Activated T-cell treated with anti-CD3 and anti-CD28 coated beads, Interleukin-2, amount 50 U/mL, for 72 hours (primary cell): Measurements from ENCODE around the gene SPAG9. TPM values are rescaled to one million over a fixed set of nuclear protein-coding genes. Genes with fewer than 3 reads are reported as not detected.
"Not testable (repeated sequence)": the region's sequence is repeated elsewhere in the genome, so short reads cannot be mapped to it uniquely, and the experiment has no call there.

Source experiments
- ATAC-seq, 2 donors: fragments of 150-1000 bp; cut with Tn5 transposase; replicated peaks in 1 of 2; 2 replicates each; pipeline ENCODE4 v1.10.0; 2021; ENCODE audit warnings: moderate library complexity in 2 of 2, mild to moderate bottlenecking in 1 of 2
- DNase-seq, 2 donors: peaks; one replicate each; pipeline ENCODE4 v3.0.0; 2021 to 2022; ENCODE audit warnings: mixed read lengths in 1 of 2
- H3K27ac Mint-ChIP-seq: one replicate; pipeline ENCODE4 v1.8.0; 2022; ENCODE audit warnings: mild to moderate bottlenecking, moderate library complexity, mixed read lengths
- H3K27me3 Mint-ChIP-seq: one replicate; pipeline ENCODE4 v1.8.0; 2022; ENCODE audit warnings: low read depth, mixed read lengths
- H3K36me3 Mint-ChIP-seq, 2 donors: one replicate each; pipeline ENCODE4 v1.8.0; 2022; ENCODE audit warnings: mixed read lengths in 2 of 2, mild to moderate bottlenecking in 1 of 2; ENCODE audit not compliant: insufficient read depth in 2 of 2
- H3K4me1 Mint-ChIP-seq: one replicate; pipeline ENCODE4 v1.8.0; 2022; ENCODE audit warnings: low read depth, mixed read lengths
- H3K4me3 Mint-ChIP-seq, 2 donors: one replicate each; pipeline ENCODE4 v1.8.0; 2022; ENCODE audit warnings: mild to moderate bottlenecking in 2 of 2, mixed read lengths in 2 of 2, moderate library complexity in 2 of 2
- H3K9me3 Mint-ChIP-seq, 2 donors: one replicate each; pipeline ENCODE4 v1.8.0; 2022; ENCODE audit warnings: mixed read lengths in 2 of 2
- total RNA-seq, 2 donors: library from RNA; stranded (reverse); gene quantifications; one replicate each; pipeline ENCODE4 v1.2.3, GENCODE V29; 2022

Gene SPAG9
- total RNA-seq, 2 donors from 2014 or later, result 55.0 to 69.8 TPM

DNA sequence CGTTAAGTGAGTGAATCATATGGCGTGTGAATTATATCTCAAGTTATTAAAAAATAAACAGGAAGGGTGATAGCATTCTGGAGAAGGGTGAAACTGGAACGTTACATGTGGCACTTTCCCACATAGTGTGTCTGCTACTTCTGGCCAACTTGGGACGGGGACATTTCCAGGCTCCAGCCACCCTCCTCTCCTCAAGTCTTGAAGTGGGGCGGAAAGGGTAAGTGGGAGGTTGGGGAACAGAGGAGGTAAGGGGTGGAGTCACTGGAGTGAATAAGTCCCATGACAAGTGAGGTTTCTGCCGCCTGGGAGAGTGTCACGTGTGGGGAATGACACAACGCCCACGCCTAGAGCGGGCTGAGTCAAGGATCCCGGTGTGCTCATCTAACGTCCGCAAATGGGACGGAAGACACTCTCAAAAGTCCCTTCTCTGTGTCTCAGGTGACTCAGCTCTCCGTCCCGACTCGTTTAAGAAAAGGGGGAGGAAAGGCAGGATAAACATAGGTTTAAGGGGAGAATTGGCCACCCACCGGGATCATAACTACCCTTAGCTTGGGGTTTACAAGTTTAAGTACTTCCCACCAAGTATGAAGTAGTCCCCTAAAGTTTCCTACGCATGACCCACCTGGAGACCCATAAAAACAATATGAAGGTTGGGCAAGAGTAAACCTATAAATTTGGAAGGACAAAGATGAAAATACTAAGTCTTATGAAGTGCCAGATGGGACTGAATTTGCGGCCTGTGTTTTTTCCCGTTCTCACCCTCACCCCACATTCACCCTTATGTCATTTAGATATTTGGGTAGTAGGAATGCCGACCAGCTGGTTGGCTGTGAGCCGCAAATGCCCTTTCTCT is 1.2 kb upstream of the SPAG9 start:
- ATAC-seq (peak; percentile 60 to 69), DNase-seq (peak; percentile 88 to 90)
- Mint-ChIP-seq H3K36me3 (peaks cover 2 to 4% of the 10 kb centered on the region in 2 donors), H3K9me3 (no peaks in the 10 kb centered on the region), H3K4me3 (peak overlapping the region; percentile 99), H3K27me3 (no peaks in the 10 kb centered on the region), H3K4me1 (peaks cover 52% of the 10 kb centered on the region), H3K27ac (peak overlapping the region; percentile 99)

DNA sequence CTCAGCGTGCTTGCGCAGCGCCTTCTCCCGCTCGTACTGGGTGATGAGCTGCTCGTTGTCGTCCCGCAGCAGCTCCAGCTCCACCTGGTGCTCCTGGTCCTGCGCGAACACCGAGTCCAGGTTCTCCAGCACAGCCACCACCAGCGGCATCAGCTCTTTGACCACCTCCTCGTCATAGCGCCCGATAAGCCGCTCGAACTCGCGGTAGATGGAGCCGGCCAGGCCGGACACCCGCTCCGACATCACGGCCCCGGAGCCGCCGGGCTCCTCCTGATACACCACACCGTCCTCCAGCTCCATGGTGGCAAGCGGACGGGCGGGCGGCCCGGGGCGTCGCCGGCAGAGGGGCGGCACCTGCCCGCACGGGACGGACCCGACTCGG is 320 bp downstream of the SPAG9 start:
- ATAC-seq (peak; percentile 39 to 47), DNase-seq (peak in 1 of 2 donors; percentile 62)
- Mint-ChIP-seq H3K4me3 (peak overlapping the region; percentile 90 to 95), H3K27me3 (no peaks in the 10 kb centered on the region), H3K9me3 (no peaks in the 10 kb centered on the region), H3K27ac (peak overlapping the region; percentile 95), H3K4me1 (peaks cover 61% of the 10 kb centered on the region), H3K36me3 (peaks cover 2 to 4% of the 10 kb centered on the region in 2 donors)

DNA sequence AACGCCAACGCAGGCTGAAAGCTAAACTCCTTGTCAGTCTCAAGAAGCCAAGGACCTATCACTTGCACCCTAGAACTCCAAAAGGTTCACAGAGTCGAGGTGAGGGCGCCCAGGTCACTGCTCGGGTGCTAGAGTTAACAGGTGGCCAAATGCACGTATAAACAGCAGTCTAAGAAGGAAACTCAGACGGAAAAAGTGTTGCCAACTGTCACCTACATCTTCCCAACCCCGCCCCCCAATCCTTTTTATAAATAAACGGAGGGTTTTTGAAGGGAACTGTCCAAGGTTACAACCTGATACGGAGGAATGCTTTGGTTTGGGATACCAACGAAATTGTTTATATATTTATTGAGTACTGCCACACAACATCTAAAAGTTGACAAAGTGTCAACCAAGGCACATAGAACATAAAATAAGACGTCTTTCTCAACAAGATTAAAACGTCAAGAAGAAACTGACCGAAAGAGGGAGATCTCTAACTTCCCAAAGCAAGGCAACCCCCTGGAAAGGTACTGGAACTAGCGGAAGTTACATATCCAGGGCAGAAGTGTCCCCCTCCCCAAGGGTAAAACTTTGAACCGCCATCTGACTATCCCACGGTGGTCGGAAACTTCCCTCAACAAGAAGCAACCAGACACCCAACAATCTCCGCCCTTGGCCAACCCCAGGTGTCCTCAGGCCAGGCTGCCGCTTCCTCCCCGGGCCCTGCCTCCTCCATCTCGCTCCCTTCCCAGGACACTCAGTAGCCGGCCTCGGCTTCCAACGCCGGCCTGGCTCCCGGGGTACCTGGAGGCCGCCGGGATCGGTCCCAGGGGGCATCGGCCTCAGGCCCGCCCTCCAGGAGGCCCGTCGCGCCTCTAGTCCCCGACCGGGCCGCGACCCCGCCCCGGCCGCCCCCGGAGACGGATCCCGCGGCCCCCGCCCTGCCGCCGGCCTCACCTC is 982 bp downstream of the SPAG9 start:
- Mint-ChIP-seq H3K27ac (peak overlapping the region; percentile 95), H3K27me3 (no peaks in the 10 kb centered on the region), H3K36me3 (peaks cover 2 to 4% of the 10 kb centered on the region in 2 donors), H3K4me3 (peak overlapping the region; percentile 90 to 95), H3K9me3 (no peaks in the 10 kb centered on the region), H3K4me1 (peaks cover 68% of the 10 kb centered on the region)
- DNase-seq (peak; percentile 45 to 55), ATAC-seq (peak; percentile 10 to 15)

DNA sequence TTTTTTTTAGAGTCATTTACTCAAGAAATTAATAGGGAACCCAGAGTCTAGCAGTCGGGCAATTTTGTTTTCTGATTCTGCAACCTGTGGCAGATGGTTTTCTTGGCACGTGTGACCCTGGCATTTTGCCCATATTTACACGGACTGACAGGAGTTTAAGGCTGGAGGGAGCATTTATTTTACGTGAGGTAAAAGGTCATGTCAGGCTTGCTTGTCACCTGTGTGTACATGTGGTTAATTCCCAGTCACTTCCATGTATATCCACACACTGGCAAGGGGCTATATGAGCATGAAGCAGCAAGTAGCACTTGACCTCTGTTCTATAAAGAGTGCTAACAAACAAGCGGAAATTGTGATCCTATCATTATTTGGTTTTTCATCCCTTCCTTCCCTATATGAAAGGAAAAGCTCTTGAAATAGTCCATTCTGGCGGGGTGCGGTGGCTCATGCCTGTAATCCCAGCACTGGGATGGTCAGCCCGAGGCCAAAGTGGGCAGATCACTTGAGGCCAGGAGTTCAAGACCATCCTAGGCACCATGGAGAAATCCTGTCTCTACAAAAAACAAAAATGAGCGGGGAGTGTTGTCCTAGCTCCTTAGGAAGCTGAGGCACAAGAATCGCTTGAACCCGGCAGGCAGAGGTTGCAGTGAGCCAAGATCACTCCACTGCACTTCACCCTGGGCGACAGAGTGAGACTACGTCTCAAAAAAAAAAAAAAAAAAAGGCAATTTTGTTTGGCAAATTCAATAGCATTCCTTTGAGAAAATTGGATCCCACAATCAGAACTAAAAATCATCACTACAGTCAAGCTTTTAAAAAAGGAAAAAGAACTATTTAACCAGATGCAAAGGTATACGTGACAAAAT is 2.1 kb downstream of the SPAG9 start:
- Mint-ChIP-seq H3K27me3 (no peaks in the 10 kb centered on the region), H3K36me3 (peaks cover 2 to 4% of the 10 kb centered on the region in 2 donors), H3K4me1 (peaks cover 69% of the 10 kb centered on the region), H3K4me3 (peak overlapping the region; percentile 90 to 95), H3K9me3 (no peaks in the 10 kb centered on the region), H3K27ac (peak overlapping the region; percentile 57)
- ATAC-seq (no peak), DNase-seq (no peak)

DNA sequence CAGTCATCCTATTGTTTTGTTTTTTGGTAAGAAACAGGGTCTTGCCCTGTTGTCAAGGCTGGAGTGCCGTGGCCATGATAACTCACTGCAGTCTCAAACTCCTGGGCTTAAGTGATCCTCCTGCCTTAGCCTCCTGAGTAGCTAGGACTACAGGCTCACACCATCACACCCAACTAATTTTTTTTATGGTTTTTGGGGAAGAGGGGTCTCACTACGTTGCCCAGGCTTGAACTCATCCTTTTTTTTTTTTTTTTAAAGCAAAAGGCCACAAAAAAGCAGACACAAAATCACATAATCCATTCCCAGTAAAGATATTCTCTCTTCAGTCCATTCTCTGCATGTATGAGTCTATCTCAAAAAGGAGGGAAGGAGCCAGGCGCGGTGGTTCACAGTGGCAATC is 5.5 kb downstream of the SPAG9 start:
- no peaks in the 10 kb centered on the region for H3K36me3 Mint-ChIP-seq
- peaks cover 49% of the 10 kb centered on the region for H3K4me1 Mint-ChIP-seq
- ATAC-seq (no peak), DNase-seq (no peak)
- H3K4me3 Mint-ChIP-seq, result no peak overlapping the region
- no peaks in the 10 kb centered on the region for H3K9me3 Mint-ChIP-seq
- no peaks in the 10 kb centered on the region for H3K27me3 Mint-ChIP-seq
- H3K27ac Mint-ChIP-seq, result no peak overlapping the region

DNA sequence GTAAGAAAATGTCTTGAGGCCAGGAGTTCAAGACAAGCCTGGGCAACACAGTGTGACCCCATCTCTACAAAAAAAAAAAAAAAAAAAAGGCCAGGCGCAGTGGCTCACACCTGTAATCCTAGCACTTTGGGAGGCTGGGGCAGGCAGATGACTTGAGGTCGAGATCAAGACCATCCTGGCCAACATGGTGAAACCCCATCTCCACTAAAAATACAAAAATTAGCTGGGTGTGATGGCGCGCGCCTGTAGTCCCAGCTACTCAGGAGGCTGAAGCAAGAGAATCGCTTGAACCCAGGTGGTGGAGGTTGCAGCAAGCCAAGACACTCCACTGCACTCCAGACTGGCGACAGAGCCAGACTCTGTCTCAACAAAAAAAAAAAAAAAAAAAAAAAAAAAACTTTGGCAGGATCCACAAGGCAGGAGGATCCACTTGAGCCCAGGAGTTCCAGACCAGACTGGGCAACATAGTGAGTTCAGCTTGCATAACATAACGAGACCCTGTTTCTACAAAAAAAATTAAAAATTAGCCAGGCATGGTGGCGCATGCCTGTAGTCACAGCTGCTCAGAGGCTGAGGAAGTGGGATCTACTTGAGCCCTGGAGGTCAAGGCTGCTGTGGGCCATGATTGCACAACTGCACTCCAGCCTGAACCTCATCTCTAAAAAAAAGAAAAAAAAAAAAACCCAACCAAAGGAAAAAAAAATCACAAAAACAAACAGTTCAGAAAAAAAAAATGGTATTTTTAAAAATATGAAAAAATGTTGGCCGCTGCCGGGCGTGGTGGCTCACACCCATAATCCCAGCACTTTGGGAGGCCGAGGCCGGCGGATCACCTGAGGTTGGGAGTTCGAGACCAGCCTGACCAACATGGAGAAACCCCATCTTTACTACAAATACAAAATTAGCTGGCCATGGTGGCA is 8.1 kb downstream of the SPAG9 start:
- not testable (repeated sequence) for DNase-seq, H3K9me3 Mint-ChIP-seq, H3K4me3 Mint-ChIP-seq, ATAC-seq, H3K27me3 Mint-ChIP-seq, H3K36me3 Mint-ChIP-seq, H3K27ac Mint-ChIP-seq
- H3K4me1 Mint-ChIP-seq, result peaks cover 30% of the 10 kb centered on the region

DNA sequence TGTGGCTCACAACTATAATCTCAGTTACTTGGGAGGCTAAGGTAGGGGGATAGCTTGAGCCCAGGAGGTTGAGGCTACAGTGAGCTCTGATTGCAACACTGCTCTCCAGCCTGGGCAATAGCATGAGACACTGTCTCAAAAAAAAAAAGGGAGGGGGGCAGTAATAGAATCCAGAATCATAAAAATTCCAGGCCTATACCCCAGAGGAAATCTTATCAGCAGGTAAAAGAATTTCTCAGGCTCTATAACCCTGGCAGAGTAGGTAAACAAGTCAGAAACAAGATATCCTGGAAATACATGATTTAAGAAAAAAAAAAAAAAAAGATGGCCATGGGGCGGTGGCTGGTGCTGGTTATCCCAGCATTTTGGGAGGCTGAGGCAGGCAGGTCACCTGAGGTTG is 12.9 kb downstream of the SPAG9 start:
- no peak for DNase-seq
- Mint-ChIP-seq H3K27ac (no peak overlapping the region), H3K27me3 (no peaks in the 10 kb centered on the region), H3K4me1 (no peaks in the 10 kb centered on the region), H3K4me3 (no peak overlapping the region), H3K9me3 (no peaks in the 10 kb centered on the region), H3K36me3 (peaks cover 0 to 2% of the 10 kb centered on the region in 2 donors)
- ATAC-seq, result no peak

DNA sequence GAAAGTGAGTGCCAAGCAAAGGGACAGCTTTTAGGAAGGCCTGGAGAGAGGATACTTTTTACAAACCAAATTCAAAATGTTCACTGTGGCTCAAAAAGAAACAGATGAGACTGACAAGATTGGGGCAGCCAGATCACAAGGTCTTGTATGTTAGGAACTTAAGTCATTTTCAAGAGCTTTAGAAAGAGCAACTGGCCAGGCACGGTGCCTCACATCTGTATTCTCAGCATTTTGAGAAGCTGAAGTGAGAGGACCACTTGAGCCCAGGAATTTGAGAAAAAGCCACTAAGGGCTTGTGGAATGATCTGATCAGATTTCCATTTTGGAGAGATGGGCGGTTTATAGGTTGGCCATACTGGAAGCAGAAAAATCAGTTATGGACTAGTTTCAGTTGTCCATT is 17.2 kb downstream of the SPAG9 start:
- Mint-ChIP-seq H3K36me3 (peaks cover 0 to 2% of the 10 kb centered on the region in 2 donors), H3K4me3 (no peak overlapping the region), H3K4me1 (no peaks in the 10 kb centered on the region), H3K27me3 (no peaks in the 10 kb centered on the region), H3K27ac (no peak overlapping the region), H3K9me3 (no peaks in the 10 kb centered on the region)
- ATAC-seq, result no peak
- no peak for DNase-seq

DNA sequence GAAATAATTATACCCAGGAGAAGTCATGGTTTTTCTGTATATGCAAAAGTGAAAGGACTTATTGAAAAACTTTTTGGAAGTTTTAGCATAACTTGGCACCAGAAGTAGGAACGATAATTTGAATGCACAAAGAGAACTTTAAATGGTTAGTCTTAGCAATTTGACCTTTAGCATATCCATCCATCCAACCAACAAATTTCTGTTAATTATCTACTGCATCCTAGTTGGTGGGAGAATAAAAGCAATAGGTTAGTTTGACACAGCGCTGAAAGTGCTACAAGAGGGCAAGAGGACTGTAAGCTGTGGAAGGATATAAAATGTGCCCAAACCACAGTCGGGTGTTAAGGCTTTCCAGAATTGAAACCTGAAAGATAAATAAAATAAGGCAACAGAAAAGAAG is 17.6 kb downstream of the SPAG9 start:
- Mint-ChIP-seq H3K27ac (no peak overlapping the region), H3K27me3 (no peaks in the 10 kb centered on the region), H3K4me3 (no peak overlapping the region), H3K9me3 (no peaks in the 10 kb centered on the region), H3K4me1 (no peaks in the 10 kb centered on the region), H3K36me3 (peaks cover 0 to 2% of the 10 kb centered on the region in 2 donors)
- no peak for DNase-seq
- ATAC-seq, result no peak

DNA sequence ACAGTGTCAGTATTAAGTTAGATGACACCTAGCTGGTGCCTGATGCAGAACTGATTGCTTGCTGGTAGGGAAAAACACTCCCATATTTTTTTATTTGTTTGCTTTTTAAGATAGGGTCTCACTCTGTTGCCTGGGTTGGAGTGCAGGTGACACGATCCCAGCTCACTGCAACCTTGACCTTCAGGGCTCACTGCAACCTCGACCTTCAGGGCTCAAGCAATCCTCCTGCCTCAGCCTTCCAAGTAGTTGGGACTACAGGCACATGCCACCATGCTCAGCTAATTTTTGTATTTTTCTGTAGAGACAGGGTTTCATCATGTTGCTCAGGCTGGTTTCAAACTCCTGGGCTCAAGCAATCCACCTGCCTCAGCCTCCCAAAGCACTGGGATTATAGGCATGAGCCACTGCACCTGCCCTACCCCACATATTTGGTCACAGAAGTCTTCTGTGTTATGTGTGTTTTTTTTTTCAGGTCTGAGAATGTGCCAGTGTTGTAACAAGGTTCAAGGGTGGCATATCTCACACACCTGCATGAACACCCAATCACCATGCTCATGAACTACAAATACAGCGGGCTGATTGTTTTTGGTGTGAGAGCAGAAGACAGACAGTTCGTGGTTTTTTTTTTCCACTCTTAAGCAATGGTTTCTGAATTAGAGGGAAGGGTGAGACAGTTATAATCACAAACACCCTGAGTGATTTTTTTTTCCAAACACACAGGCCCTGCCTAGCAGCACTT is 22.8 kb downstream of the SPAG9 start:
- DNase-seq, result no peak
- Mint-ChIP-seq H3K4me1 (peaks cover 19% of the 10 kb centered on the region), H3K36me3 (no peaks in the 10 kb centered on the region), H3K4me3 (no peak overlapping the region), H3K27ac (no peak overlapping the region), H3K27me3 (no peaks in the 10 kb centered on the region), H3K9me3 (no peaks in the 10 kb centered on the region)
- peak in 1 of 2 donors; percentile 43 for ATAC-seq

DNA sequence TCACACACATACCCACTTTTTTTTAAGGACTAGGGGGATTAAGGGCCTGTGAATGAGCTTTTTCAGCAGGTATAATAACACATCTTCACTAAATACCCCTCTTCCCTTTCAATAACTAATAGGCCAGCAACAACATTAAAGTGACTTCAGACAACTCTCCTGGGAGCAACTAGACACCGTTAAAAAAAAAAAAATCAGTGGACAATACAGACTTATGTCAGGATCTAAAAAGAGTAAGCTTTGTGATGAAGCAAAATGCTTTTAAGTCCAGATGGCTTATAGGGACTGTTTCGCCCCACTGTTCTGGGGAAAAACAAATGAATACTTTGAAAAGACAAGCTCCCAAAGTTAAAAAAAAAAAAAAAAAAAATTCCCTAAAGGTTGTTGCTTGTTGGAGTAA is 29.0 kb downstream of the SPAG9 start:
- peaks cover 29% of the 10 kb centered on the region for H3K4me1 Mint-ChIP-seq
- no peak overlapping the region for H3K4me3 Mint-ChIP-seq
- no peak overlapping the region for H3K27ac Mint-ChIP-seq
- no peak for ATAC-seq
- no peak for DNase-seq
- H3K27me3 Mint-ChIP-seq, result no peaks in the 10 kb centered on the region
- no peaks in the 10 kb centered on the region for H3K9me3 Mint-ChIP-seq
- H3K36me3 Mint-ChIP-seq, result no peaks in the 10 kb centered on the region
